Measurements from ENCODE around the gene PIP5K1B. TPM values are rescaled to one million over a fixed set of nuclear protein-coding genes. Genes with fewer than 3 reads are reported as not detected.

Gene PIP5K1B
- total RNA-seq, 1 experiment from 2014 or later: not detected

- Histone ChIP-seq H3K36me3 (ENCODE audit: control insufficient read depth, insufficient read depth, low read length) (no peaks in the 10 kb centered on the region), H3K27me3 (ENCODE audit: control insufficient read depth, insufficient read depth, low read length) (no peaks in the 10 kb centered on the region), H3K9me3 (ENCODE audit: control insufficient read depth, insufficient read depth, low read depth, low read length) (no peaks in the 10 kb centered on the region), H3K4me1 (ENCODE audit: control insufficient read depth, insufficient read depth, low read length) (no peaks in the 10 kb centered on the region), H3K4me3 (ENCODE audit: low read depth in 2 of 2, low read length in 2 of 2) (no peak overlapping the region), H3K27ac (ENCODE audit: low read length) (no peak overlapping the region)
- no TSS peak for BruUV-seq (replicated peaks)
- ChIA-PET CTCF (no interaction called here), POLR2A (no interaction called here)
- DNase-seq (ENCODE audit: low read depth, low spot score) (no peak), ATAC-seq (no peak)
- intact Hi-C loops (cut with micrococcal nuclease; ENCODE audit: unreplicated experiment): no loop called here
- in situ Hi-C loops (cut with HindIII; ENCODE audit: low pct_unique_long_range_greater_than_20kb, low sequenced_read_pairs): no loop called here
- TF ChIP-seq SIN3A (IDR thresholded peaks at IDR 0.05; ENCODE audit: borderline replicate concordance, insufficient read depth, low read depth, low read length) (no peak), REST (IDR thresholded peaks at IDR 0.05; ENCODE audit: insufficient read depth in 1 of 2, low read depth in 2 of 2, low read length in 1 of 2) (no peak), TCF7L2 (IDR thresholded peaks at IDR 0.05; ENCODE audit: low read depth, low read length) (no peak), CTCF (IDR thresholded peaks at IDR 0.05) (no peak), POLR2AphosphoS5 (IDR thresholded peaks at IDR 0.05; ENCODE audit: low read depth, low read length) (no peak)
These were observed 273.5 kb downstream of the PIP5K1B start for GRCh38 chr9:68978501-68978900.

- POLR2A ChIA-PET: no interaction called here
- H3K4me3 ChIP-seq (ENCODE audit: low read depth in 2 of 2, low read length in 2 of 2): no peak overlapping the region
- CTCF ChIA-PET: no interaction called here
- no peaks in the 10 kb centered on the region for H3K27me3 ChIP-seq (ENCODE audit: control insufficient read depth, insufficient read depth, low read length)
- no peaks in the 10 kb centered on the region for H3K4me1 ChIP-seq (ENCODE audit: control insufficient read depth, insufficient read depth, low read length)
- H3K36me3 ChIP-seq (ENCODE audit: control insufficient read depth, insufficient read depth, low read length): no peaks in the 10 kb centered on the region
- no peaks in the 10 kb centered on the region for H3K9me3 ChIP-seq (ENCODE audit: control insufficient read depth, insufficient read depth, low read depth, low read length)
- no peak overlapping the region for H3K27ac ChIP-seq (ENCODE audit: low read length)
- DNase-seq (ENCODE audit: low read depth, low spot score) (no peak), ATAC-seq (no peak)
- BruUV-seq (replicated peaks): no TSS peak
- intact Hi-C loops (cut with micrococcal nuclease; ENCODE audit: unreplicated experiment) (no loop called here), in situ Hi-C loops (cut with HindIII; ENCODE audit: low pct_unique_long_range_greater_than_20kb, low sequenced_read_pairs) (no loop called here)
- TF ChIP-seq REST (IDR thresholded peaks at IDR 0.05; ENCODE audit: insufficient read depth in 1 of 2, low read depth in 2 of 2, low read length in 1 of 2): no peak
- TF ChIP-seq TCF7L2 (IDR thresholded peaks at IDR 0.05; ENCODE audit: low read depth, low read length): no peak
- no peak for TF ChIP-seq SIN3A (IDR thresholded peaks at IDR 0.05; ENCODE audit: borderline replicate concordance, insufficient read depth, low read depth, low read length)
- no peak for TF ChIP-seq POLR2AphosphoS5 (IDR thresholded peaks at IDR 0.05; ENCODE audit: low read depth, low read length)
- no peak for TF ChIP-seq CTCF (IDR thresholded peaks at IDR 0.05)
These were observed 274.7 kb downstream of the PIP5K1B start for GRCh38 chr9:68979538-68980314.
